GM12891 (cell line): ENCODE data around the gene NTNG1.

ENCODE experiments used
- PAX5 ChIP-seq: IDR thresholded peaks from 2 replicates; pipeline ENCODE4 v1.6.1; 2011; ENCODE audit warnings: low read length, moderate library complexity, mild to moderate bottlenecking; ENCODE audit not compliant: insufficient read depth, severe bottlenecking
- POLR2A ChIP-seq: IDR thresholded peaks from 2 replicates; pipeline ENCODE4 v1.6.1; 2011; ENCODE audit warnings: low read depth, low read length, control low read depth
- POLR2AphosphoS5 ChIP-seq: IDR thresholded peaks from 2 replicates; pipeline ENCODE4 v1.6.1; 2011; ENCODE audit warnings: low read depth, low read length, control low read depth
- SPI1 ChIP-seq: IDR thresholded peaks from 2 replicates; pipeline ENCODE4 v1.6.1; 2011; ENCODE audit warnings: low read depth, low read length, control low read depth
- TAF1 ChIP-seq: IDR thresholded peaks from 2 replicates; pipeline ENCODE4 v1.6.1; 2011; ENCODE audit warnings: low read depth, low read length, control low read depth

DNA sequence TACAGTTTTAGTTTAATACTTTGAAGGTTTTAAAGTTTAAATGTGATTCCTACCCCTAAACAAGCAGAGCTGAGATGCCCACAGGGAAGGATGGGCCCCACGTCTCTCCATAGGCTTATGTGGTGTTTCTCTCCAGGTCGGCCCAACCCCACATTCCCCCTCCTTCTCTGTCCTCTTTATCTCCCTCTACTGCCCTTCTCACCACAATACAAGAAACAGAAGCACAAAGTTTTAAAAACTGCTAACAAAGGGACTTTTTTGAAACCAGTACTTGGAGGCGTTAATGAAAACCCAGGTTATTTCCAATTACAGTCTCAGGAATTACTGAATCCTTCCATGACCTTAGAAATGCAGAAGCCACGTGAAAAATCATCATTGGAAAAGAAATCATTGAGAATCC is 324.0 kb downstream of the NTNG1 start:
- TF ChIP-seq PAX5 (no peak), TAF1 (no peak), POLR2A (no peak), POLR2AphosphoS5 (no peak), SPI1 (no peak)
